DOHH2 (cell line): ENCODE measurements around the gene LYZL1.

Experiments
- H3F3A ChIP-seq: fragments of 200-600 bp; sonication (generic), shearing (Covaris generic); 2 replicates; pipeline ENCODE4 v1.6.0; 2016; ENCODE audit warnings: antibody characterized with exemption, mild to moderate bottlenecking; ENCODE audit not compliant: control insufficient read depth, insufficient read depth
- H3K27ac ChIP-seq: fragments of 200-600 bp; sonication (generic); 2 replicates; pipeline ENCODE4 v1.5.1; 2014; ENCODE audit warnings: low read depth, mild to moderate bottlenecking, low read length, moderate library complexity
- H3K27me3 ChIP-seq: fragments of 200-600 bp; sonication (generic); 2 replicates; pipeline ENCODE4 v1.6.1; 2014; ENCODE audit warnings: mild to moderate bottlenecking, low read length, mixed read lengths; ENCODE audit not compliant: control insufficient read depth
- H3K36me3 ChIP-seq: fragments of 200-600 bp; sonication (generic); 2 replicates; pipeline ENCODE4 v1.6.1; 2014; ENCODE audit warnings: mild to moderate bottlenecking, low read length, moderate library complexity, mixed read lengths; ENCODE audit not compliant: control insufficient read depth
- H3K4me1 ChIP-seq: fragments of 200-600 bp; sonication (generic); 2 replicates; pipeline ENCODE4 v1.6.1; 2014; ENCODE audit warnings: mild to moderate bottlenecking, low read length, mixed read lengths; ENCODE audit not compliant: control insufficient read depth
- H3K4me2 ChIP-seq: fragments of 200-600 bp; sonication (generic); 2 replicates; pipeline ENCODE4 v1.6.0; 2014; ENCODE audit warnings: mild to moderate bottlenecking, low read length, moderate library complexity
- H3K4me3 ChIP-seq: fragments of 200-600 bp; sonication (generic); 2 replicates; pipeline ENCODE4 v1.5.1; 2014; ENCODE audit warnings: mild to moderate bottlenecking, low read length, mixed read lengths
- H3K79me2 ChIP-seq: fragments of 200-600 bp; sonication (generic); 2 replicates; pipeline ENCODE4 v1.6.1; 2014; ENCODE audit warnings: mild to moderate bottlenecking, low read length, mixed read lengths; ENCODE audit not compliant: control insufficient read depth
- H3K9me2 ChIP-seq: fragments of 200-600 bp; sonication (generic); replicated peaks from 2 replicates; pipeline ENCODE4 v1.6.1; 2014; ENCODE audit warnings: mild to moderate bottlenecking, low read length, mixed read lengths; ENCODE audit not compliant: control insufficient read depth
- H3K9me3 ChIP-seq: fragments of 200-600 bp; sonication (generic); 2 replicates; pipeline ENCODE4 v1.6.1; 2014; ENCODE audit warnings: antibody characterized with exemption, low read length, mixed read lengths; ENCODE audit not compliant: control insufficient read depth, insufficient read depth
- H4K20me1 ChIP-seq: fragments of 200-600 bp; sonication (generic); 2 replicates; pipeline ENCODE4 v1.6.0; 2014; ENCODE audit warnings: low read depth, mild to moderate bottlenecking, antibody characterized with exemption, low read length, moderate library complexity; ENCODE audit not compliant: control insufficient read depth, insufficient read depth
- EZH2phosphoT487 ChIP-seq: fragments of 200-600 bp; sonication (generic); IDR thresholded peaks from 2 replicates; pipeline ENCODE4 v1.6.1; 2017; ENCODE audit warnings: borderline replicate concordance, mild to moderate bottlenecking, antibody characterized with exemption, low read length, moderate library complexity, mixed read lengths
- TF ChIP-seq, protein P1 (sequence below): fragments of 200-600 bp; sonication (generic); IDR thresholded peaks from one replicate; pipeline ENCODE4 v1.5.1; 2014; ENCODE audit warnings: antibody characterized with exemption, mild to moderate bottlenecking, low read depth, low read length; ENCODE audit not compliant: poor library complexity, severe bottlenecking

LYZL1 gene

DNA sequence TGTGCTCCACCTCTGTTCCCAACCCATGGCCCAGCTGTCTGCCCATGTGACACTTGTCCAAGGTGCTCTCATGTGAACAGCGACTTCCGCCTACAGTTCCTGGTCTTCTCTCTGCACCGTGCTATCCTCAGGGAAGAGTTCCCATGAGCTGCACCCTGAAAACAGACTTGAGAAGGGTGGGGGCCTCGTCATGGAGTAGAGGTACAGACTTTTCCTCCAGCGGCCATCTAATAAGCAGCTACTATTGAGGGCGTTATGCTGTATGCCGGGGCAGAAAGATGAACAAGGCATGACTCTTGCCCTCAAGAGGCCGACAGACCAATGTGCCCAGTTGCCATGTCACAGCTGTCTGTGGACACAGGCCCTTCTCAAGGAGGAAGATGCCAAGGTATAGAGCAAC, 25.4 kb upstream of the LYZL1 start:
- Histone ChIP-seq H4K20me1 (no peaks in the 10 kb centered on the region), H3K9me2 (no peaks in the 10 kb centered on the region), H3K9me3 (no peaks in the 10 kb centered on the region), H3K4me1 (no peaks in the 10 kb centered on the region), H3K36me3 (no peaks in the 10 kb centered on the region), H3F3A (no peaks in the 10 kb centered on the region), H3K4me3 (no peak overlapping the region), H3K79me2 (no peaks in the 10 kb centered on the region), H3K27ac (no peak overlapping the region), H3K27me3 (no peaks in the 10 kb centered on the region), H3K4me2 (no peak overlapping the region)
- no peak for TF ChIP-seq EZH2phosphoT487
- TF ChIP-seq, protein P1, sequence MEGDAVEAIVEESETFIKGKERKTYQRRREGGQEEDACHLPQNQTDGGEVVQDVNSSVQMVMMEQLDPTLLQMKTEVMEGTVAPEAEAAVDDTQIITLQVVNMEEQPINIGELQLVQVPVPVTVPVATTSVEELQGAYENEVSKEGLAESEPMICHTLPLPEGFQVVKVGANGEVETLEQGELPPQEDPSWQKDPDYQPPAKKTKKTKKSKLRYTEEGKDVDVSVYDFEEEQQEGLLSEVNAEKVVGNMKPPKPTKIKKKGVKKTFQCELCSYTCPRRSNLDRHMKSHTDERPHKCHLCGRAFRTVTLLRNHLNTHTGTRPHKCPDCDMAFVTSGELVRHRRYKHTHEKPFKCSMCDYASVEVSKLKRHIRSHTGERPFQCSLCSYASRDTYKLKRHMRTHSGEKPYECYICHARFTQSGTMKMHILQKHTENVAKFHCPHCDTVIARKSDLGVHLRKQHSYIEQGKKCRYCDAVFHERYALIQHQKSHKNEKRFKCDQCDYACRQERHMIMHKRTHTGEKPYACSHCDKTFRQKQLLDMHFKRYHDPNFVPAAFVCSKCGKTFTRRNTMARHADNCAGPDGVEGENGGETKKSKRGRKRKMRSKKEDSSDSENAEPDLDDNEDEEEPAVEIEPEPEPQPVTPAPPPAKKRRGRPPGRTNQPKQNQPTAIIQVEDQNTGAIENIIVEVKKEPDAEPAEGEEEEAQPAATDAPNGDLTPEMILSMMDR, result no peak

DNA sequence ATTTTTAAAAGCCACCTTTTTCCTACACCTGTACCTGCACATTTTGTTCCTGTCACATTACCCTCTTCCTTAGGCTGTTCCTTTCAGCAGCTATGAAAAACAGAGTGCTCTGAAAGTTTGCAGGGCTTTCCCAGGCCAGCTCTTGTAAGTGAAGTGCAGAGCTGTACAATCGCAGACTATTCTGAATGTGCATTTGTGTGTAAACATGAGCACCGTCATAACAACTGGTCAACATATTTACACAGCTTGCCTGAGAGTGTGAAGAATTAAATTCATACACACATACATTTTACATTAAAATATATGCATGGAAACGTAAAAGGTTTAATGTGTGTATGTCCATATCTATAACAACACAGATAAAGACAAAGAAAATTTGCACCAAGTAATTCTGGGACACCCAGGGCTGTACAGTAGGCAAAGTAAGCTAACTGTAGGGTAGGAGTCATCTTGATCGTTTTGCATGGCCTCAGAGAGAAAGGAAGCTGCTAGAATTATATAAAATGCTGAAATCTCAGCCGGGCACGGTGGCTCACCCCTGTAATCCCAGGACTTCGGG, 23.6 kb upstream of the LYZL1 start:
- no peak for TF ChIP-seq EZH2phosphoT487
- TF ChIP-seq, protein P1, result no peak

DNA sequence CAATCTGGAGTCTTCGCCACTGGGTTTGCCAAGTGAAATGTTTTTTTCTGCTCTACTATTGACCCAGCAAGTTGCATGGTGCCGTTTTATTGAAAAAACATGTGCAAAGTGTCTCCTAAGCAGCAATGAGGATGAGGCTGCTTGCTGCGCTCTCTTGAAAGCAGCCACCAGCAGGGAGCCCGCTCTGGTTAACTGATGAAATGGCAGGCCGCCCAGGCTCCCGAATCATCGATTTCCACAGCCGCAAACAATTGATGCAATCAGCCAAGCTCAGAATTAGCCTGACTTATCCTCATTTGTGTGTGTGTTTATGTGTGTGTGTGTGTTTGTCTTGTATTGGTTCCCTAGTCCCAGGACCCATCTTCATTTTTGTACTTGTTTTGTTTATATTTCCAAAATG, 22.2 kb upstream of the LYZL1 start:
- no peaks in the 10 kb centered on the region for H3K4me1 ChIP-seq

More for the DNA sequence above, 23.6 kb upstream of the LYZL1 start:
- no peaks in the 10 kb centered on the region for H3K79me2 ChIP-seq
- no peak overlapping the region for H3K4me3 ChIP-seq
- H3K27ac ChIP-seq, result no peak overlapping the region
- H3K27me3 ChIP-seq, result no peaks in the 10 kb centered on the region
- no peaks in the 10 kb centered on the region for H3F3A ChIP-seq
- H3K36me3 ChIP-seq, result no peaks in the 10 kb centered on the region
- H4K20me1 ChIP-seq, result no peaks in the 10 kb centered on the region
- H3K4me2 ChIP-seq, result no peak overlapping the region
- H3K4me1 ChIP-seq, result no peaks in the 10 kb centered on the region
- no peaks in the 10 kb centered on the region for H3K9me2 ChIP-seq
- no peaks in the 10 kb centered on the region for H3K9me3 ChIP-seq

More for the DNA sequence above, 22.2 kb upstream of the LYZL1 start:
- H3F3A ChIP-seq, result no peaks in the 10 kb centered on the region
- no peak overlapping the region for H3K4me2 ChIP-seq
- no peak overlapping the region for H3K27ac ChIP-seq
- no peaks in the 10 kb centered on the region for H3K9me2 ChIP-seq
- no peaks in the 10 kb centered on the region for H3K27me3 ChIP-seq
- no peaks in the 10 kb centered on the region for H4K20me1 ChIP-seq
- H3K79me2 ChIP-seq, result no peaks in the 10 kb centered on the region
- no peak for TF ChIP-seq EZH2phosphoT487
- TF ChIP-seq, protein P1, result no peak
- no peaks in the 10 kb centered on the region for H3K9me3 ChIP-seq
- no peaks in the 10 kb centered on the region for H3K36me3 ChIP-seq
- H3K4me3 ChIP-seq, result no peak overlapping the region
